Measurements from ENCODE around the gene SLC7A1. TPM values are rescaled to one million over a fixed set of nuclear protein-coding genes. Genes with fewer than 3 reads are reported as not detected.

SLC7A1 gene
- total and polyA plus RNA-seq, 2 of the 13 experiments (the other 11 are each of a cell fraction or from before 2014, with no cell fraction given), result 14.5 to 15.3 TPM

DNA sequence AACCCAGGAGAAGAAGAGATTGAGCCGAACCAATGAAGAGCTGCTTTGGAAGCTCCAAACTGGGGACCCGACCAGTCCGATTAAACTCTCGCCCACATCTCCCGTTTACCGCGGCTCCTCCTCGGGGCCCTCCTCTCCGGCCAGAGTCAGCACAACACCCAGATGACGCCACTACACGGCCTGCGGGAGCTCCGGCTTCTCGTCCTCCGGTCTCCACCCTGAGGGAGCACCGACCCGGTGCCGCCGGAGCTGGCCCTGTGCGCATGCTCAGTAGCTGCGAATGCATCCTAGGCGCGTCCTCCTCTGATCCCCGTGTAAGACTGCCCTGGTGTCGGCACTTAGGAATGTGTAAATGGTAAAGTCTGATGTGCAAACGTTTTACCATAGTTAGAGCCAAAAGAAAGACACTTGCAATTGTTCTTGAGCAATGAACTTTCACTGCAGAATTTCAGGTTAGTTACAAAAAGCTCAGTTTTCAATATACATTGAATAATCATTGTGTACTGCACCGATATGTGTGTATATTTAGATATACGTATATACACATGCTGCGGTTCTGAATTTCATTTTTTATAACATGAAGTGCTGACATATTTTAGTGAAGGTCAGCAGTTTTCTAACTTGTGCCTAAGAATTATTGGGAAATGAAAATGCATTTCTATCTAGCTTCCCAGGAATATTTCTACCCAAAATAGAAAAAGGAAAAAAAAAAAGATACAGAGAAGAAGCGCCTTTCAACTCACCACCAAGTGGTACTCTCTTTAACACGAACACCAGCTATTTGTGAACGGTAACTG lies 92.2 kb downstream of the SLC7A1 start:
- H3K4me1 ChIP-seq (ENCODE audit: insufficient read depth, low read length), result peaks cover 11% of the 10 kb centered on the region

More for the DNA sequence above, 92.2 kb downstream of the SLC7A1 start:
- peak overlapping the region; percentile 57 for H3K4me2 ChIP-seq (ENCODE audit: low read depth, low read length)
- no peak overlapping the region for H2AFZ ChIP-seq (ENCODE audit: low read length)
- H4K20me1 ChIP-seq (ENCODE audit: insufficient read depth, low read length), result peaks cover 4% of the 10 kb centered on the region; the same call in 1 of the 2 replicates
- intact Hi-C loops (cut with micrococcal nuclease; ENCODE audit: unreplicated experiment), result loop anchor here (10.0 kb wide), 1 partner anchor 92 kb away; the partner anchor contains the start of gene SLC7A1
- H3K27me3 ChIP-seq (ENCODE audit: control insufficient read depth in 1 of 2, insufficient read depth in 2 of 2, low read length in 2 of 2), result peaks cover 3 to 35% of the 10 kb centered on the region in 2 experiments; a peak in 2 of 5 replicates
- TF ChIP-seq, protein P1, sequence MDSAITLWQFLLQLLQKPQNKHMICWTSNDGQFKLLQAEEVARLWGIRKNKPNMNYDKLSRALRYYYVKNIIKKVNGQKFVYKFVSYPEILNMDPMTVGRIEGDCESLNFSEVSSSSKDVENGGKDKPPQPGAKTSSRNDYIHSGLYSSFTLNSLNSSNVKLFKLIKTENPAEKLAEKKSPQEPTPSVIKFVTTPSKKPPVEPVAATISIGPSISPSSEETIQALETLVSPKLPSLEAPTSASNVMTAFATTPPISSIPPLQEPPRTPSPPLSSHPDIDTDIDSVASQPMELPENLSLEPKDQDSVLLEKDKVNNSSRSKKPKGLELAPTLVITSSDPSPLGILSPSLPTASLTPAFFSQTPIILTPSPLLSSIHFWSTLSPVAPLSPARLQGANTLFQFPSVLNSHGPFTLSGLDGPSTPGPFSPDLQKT (CRISPR knock-in tag; IDR thresholded peaks at IDR 0.05; ENCODE audit: borderline replicate concordance), result no peak
- TF ChIP-seq ZNF263 (CRISPR knock-in tag; IDR thresholded peaks at IDR 0.05), result peak; percentile 94
- peak; percentile 53; the same call in 1 of the 2 replicates for TF ChIP-seq MAFF (IDR thresholded peaks at IDR 0.05; ENCODE audit: low read depth, low read length)
- TF ChIP-seq KDM2A (CRISPR knock-in tag; IDR thresholded peaks at IDR 0.05; ENCODE audit: borderline replicate concordance, low read depth), result peak; percentile 50; the same call in 1 of the 2 replicates
- TF ChIP-seq, protein P2, sequence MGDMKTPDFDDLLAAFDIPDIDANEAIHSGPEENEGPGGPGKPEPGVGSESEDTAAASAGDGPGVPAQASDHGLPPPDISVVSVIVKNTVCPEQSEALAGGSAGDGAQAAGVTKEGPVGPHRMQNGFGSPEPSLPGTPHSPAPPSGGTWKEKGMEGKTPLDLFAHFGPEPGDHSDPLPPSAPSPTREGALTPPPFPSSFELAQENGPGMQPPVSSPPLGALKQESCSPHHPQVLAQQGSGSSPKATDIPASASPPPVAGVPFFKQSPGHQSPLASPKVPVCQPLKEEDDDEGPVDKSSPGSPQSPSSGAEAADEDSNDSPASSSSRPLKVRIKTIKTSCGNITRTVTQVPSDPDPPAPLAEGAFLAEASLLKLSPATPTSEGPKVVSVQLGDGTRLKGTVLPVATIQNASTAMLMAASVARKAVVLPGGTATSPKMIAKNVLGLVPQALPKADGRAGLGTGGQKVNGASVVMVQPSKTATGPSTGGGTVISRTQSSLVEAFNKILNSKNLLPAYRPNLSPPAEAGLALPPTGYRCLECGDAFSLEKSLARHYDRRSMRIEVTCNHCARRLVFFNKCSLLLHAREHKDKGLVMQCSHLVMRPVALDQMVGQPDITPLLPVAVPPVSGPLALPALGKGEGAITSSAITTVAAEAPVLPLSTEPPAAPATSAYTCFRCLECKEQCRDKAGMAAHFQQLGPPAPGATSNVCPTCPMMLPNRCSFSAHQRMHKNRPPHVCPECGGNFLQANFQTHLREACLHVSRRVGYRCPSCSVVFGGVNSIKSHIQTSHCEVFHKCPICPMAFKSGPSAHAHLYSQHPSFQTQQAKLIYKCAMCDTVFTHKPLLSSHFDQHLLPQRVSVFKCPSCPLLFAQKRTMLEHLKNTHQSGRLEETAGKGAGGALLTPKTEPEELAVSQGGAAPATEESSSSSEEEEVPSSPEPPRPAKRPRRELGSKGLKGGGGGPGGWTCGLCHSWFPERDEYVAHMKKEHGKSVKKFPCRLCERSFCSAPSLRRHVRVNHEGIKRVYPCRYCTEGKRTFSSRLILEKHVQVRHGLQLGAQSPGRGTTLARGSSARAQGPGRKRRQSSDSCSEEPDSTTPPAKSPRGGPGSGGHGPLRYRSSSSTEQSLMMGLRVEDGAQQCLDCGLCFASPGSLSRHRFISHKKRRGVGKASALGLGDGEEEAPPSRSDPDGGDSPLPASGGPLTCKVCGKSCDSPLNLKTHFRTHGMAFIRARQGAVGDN (CRISPR knock-in tag; IDR thresholded peaks at IDR 0.05), result peak; percentile 21; the same call in 1 of the 2 replicates
- peak; percentile 67 to 79 for TF ChIP-seq MAFK (conservative IDR thresholded peaks at IDR 0.05 in 1 of 2, IDR thresholded peaks at IDR 0.05 in 1 of 2; ENCODE audit: low read length in 2 of 2)
- no peak overlapping the region for H3K27ac ChIP-seq (ENCODE audit: extremely low read length, insufficient read depth, low read length)
- no peaks in the 10 kb centered on the region for H3K9me3 ChIP-seq (ENCODE audit: low read length)
- FAIRE-seq (no peak), ATAC-seq (peak; percentile 24), DNase-seq (ENCODE audit: low spot score) (no peak)
- peak overlapping the region in 1 of 3 experiments; percentile 35; a peak in 1 of 6 replicates for H3K4me3 ChIP-seq (replicated peaks in 1 of 3; ENCODE audit: insufficient read depth in 1 of 3, low read depth in 2 of 3, low read length in 3 of 3)
- in situ Hi-C loops (cut with HindIII; ENCODE audit: extremely low pct_ligation_motif_present, low pct_unique_long_range_greater_than_20kb), result loop anchor here (10.0 kb wide), 1 partner anchor 612 kb away; no protein-coding TSS in a partner anchor
- H3K36me3 ChIP-seq (replicated peaks in 1 of 2; ENCODE audit: control insufficient read depth in 1 of 2, insufficient read depth in 2 of 2, low read length in 2 of 2), result no peaks in the 10 kb centered on the region
- WGBS (ENCODE audit: low lambda C conversion rate), result 38% methylated on average over 13 of the region's 32 CpGs
- H3K9ac ChIP-seq (ENCODE audit: insufficient read depth, low read depth, low read length), result no peak overlapping the region
- POLR2A ChIA-PET, result no interaction called here
- CTCF ChIA-PET (ENCODE audit: low intra/inter-chr PET ratio, low total read pairs), result no interaction called here
- no peaks in the 10 kb centered on the region for H3K79me2 ChIP-seq (ENCODE audit: insufficient read depth, low read length)
- no TSS peak for BruUV-seq (replicated peaks)
